ENCODE data around the gene ALPK3. TPM values are rescaled to one million over a fixed set of nuclear protein-coding genes. Genes with fewer than 3 reads are reported as not detected.
A peak's percentile ranks its signal among the peaks of the same experiment; 100 is the strongest.

The ALPK3 gene
- polyA plus RNA-seq, 2 donors, result 1.8 to 10.5 TPM

DNA sequence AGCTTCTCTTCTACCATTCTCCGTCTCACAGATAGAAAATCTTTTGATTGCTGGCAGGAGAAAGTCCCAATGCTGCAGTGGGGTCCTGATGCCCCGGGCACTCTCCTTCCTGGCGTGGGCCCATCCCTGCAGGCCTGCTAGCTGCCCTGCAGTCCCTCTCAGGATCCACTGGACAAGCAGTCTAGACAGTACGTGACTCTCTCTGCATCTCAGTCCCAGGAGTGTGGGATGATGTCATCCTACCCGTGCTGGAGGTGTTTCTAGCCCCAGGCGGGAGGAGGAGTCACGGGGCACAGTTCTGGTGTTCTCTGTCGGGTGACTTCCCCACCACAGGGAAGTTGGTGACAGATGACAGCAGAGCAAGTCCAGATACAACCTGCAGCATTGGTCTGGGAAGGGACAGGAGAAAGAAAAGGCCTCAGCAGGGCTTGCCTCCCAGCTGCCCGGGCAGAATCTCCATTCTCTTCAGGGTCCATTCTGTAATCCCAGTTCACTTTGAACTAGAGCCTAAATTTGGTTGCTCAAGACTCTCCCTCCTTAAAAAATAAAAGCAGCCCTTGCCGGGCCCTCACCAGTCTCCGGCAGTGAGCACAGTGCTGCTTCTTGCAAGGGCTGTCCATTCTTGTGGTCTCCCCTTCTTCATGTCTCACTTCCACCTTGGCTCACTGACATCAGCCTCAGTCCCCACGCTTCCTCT lies 97.9 kb downstream of the ALPK3 start:
- Histone ChIP-seq H3K4me3 (ENCODE audit: low read depth in 1 of 2, low read length in 2 of 2) (no peak overlapping the region), H3K4me1 (ENCODE audit: control insufficient read depth in 2 of 2, insufficient read depth in 2 of 2, low read length in 1 of 2) (peaks cover 3 to 16% of the 10 kb centered on the region in 2 donors), H3K9me3 (ENCODE audit: control insufficient read depth in 2 of 2, insufficient read depth in 1 of 2, low read depth in 1 of 2, low read length in 1 of 2) (no peaks in the 10 kb centered on the region), H3K27ac (ENCODE audit: low read depth in 2 of 2, low read length in 1 of 2) (peak overlapping the region; percentile 18 to 74), H3K27me3 (ENCODE audit: control insufficient read depth in 1 of 2, insufficient read depth in 2 of 2, low read length in 2 of 2) (no peaks in the 10 kb centered on the region), H3K36me3 (ENCODE audit: control insufficient read depth in 2 of 2, insufficient read depth in 2 of 2, low read length in 1 of 2) (no peaks in the 10 kb centered on the region)
- 44 to 59% methylated on average over 12 of the region's 12 CpGs for WGBS, 2 donors

DNA sequence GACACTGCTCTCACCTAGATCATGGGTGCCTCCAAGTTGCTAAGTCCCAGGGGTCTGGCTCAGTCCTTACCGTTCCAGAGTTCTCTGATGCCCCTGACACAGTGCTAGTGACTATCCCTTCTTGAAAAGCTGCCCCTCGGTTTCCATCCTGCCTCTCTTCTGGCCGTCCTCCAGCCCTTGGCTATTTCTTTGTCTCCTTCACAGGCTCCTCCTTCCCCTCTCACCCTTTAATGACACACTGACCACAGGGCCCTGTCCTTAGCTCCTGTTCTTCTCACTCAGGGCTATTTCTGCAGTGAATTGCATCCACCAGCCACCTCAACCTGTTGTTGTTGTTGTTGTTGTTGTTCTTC lies 98.4 kb downstream of the ALPK3 start:
- no peak overlapping the region for H3K4me3 ChIP-seq (ENCODE audit: low read depth in 1 of 2, low read length in 2 of 2)
- H3K27ac ChIP-seq (ENCODE audit: low read depth in 2 of 2, low read length in 1 of 2), result peak overlapping the region; percentile 18 to 74
- H3K36me3 ChIP-seq (ENCODE audit: control insufficient read depth in 2 of 2, insufficient read depth in 2 of 2, low read length in 1 of 2), result no peaks in the 10 kb centered on the region
- 85 to 86% methylated on average over 3 of the region's 3 CpGs for WGBS, 2 donors
- H3K4me1 ChIP-seq (ENCODE audit: control insufficient read depth in 2 of 2, insufficient read depth in 2 of 2, low read length in 1 of 2), result peaks cover 3 to 16% of the 10 kb centered on the region in 2 donors
- H3K27me3 ChIP-seq (ENCODE audit: control insufficient read depth in 1 of 2, insufficient read depth in 2 of 2, low read length in 2 of 2), result no peaks in the 10 kb centered on the region
- H3K9me3 ChIP-seq (ENCODE audit: control insufficient read depth in 2 of 2, insufficient read depth in 1 of 2, low read depth in 1 of 2, low read length in 1 of 2), result no peaks in the 10 kb centered on the region

DNA sequence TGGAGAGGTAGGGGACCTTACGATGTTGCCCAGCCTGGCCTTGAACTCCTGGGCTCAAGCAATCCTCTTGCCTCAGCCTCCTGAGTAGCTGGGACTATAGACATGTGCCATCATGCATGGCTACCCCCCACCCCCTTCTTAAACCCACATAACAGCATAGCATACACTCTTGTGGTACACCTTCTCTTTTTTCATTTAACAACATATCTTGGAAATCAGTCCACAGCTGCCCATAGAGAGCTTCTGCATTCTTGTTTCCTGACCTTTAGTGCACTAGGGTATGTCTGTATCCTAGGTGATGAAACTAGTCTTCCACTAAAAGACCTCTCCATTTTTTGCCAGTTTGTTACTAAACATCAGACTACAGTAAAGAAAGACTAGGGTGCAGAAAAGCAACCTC lies 100.3 kb downstream of the ALPK3 start:
- Histone ChIP-seq H3K27me3 (ENCODE audit: control insufficient read depth in 1 of 2, insufficient read depth in 2 of 2, low read length in 2 of 2) (no peaks in the 10 kb centered on the region), H3K4me1 (ENCODE audit: control insufficient read depth in 2 of 2, insufficient read depth in 2 of 2, low read length in 1 of 2) (peaks cover 0 to 6% of the 10 kb centered on the region in 2 donors), H3K4me3 (ENCODE audit: low read depth in 1 of 2, low read length in 2 of 2) (no peak overlapping the region), H3K27ac (ENCODE audit: low read depth in 2 of 2, low read length in 1 of 2) (no peak overlapping the region), H3K36me3 (ENCODE audit: control insufficient read depth in 2 of 2, insufficient read depth in 2 of 2, low read length in 1 of 2) (no peaks in the 10 kb centered on the region), H3K9me3 (ENCODE audit: control insufficient read depth in 2 of 2, insufficient read depth in 1 of 2, low read depth in 1 of 2, low read length in 1 of 2) (no peaks in the 10 kb centered on the region)
- 91 to 94% methylated on average over 1 of the region's 1 CpG for WGBS, 2 donors

DNA sequence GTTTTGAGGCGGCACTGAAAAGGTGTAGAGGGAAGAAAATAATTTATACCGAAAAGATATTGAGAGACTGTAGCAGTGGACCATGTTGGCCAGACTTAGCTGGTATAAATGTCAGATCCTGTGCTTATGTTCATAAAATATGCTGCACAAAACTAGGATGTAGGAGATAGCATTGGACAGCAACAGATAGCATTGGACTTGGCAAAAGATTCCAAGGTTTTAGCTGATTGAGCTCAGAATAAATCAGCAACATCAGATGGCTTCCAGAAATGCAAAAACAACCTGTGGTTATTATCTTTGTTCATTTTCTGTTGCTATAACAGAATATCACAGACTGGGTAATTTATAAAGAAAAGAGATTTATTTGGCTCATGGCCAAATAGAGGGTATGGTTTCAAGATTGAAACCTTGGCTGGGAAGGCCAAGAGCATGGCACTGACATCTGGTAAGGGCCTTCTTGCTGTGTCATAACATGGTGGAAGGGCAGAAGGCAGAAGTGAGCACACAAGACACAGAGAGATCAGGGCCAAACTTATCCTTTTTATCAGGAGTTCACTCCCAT lies 102.0 kb downstream of the ALPK3 start:
- no peaks in the 10 kb centered on the region for H3K27me3 ChIP-seq (ENCODE audit: control insufficient read depth in 1 of 2, insufficient read depth in 2 of 2, low read length in 2 of 2)
- H3K27ac ChIP-seq (ENCODE audit: low read depth in 2 of 2, low read length in 1 of 2), result no peak overlapping the region
- H3K36me3 ChIP-seq (ENCODE audit: control insufficient read depth in 2 of 2, insufficient read depth in 2 of 2, low read length in 1 of 2), result no peaks in the 10 kb centered on the region
- WGBS, 2 donors, result 94 to 96% methylated on average over 2 of the region's 2 CpGs
- H3K4me1 ChIP-seq (ENCODE audit: control insufficient read depth in 2 of 2, insufficient read depth in 2 of 2, low read length in 1 of 2), result peaks cover 0 to 5% of the 10 kb centered on the region in 2 donors
- H3K9me3 ChIP-seq (ENCODE audit: control insufficient read depth in 2 of 2, insufficient read depth in 1 of 2, low read depth in 1 of 2, low read length in 1 of 2), result no peaks in the 10 kb centered on the region
- H3K4me3 ChIP-seq (ENCODE audit: low read depth in 1 of 2, low read length in 2 of 2), result no peak overlapping the region

DNA sequence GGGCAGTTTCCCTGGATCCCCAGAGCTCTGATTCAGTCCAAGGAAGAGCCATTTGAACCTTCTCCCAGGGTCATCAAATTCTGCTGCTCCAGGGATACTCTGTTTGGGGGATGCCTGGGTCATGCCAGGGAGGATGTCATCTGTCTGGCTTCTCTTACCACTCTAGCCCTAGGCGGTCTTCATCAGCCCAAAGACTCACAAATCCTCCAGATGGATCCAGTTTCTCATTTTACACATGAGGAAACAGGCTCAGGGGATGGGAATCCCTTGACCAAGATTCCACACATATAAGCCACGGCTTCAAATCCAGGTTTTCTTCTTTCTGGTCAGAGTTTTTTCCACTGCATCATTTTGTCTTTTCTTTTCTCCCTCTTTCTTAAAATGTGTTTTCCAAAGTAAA lies 104.0 kb downstream of the ALPK3 start:
- no peaks in the 10 kb centered on the region for H3K9me3 ChIP-seq (ENCODE audit: control insufficient read depth in 2 of 2, insufficient read depth in 1 of 2, low read depth in 1 of 2, low read length in 1 of 2)
- no peaks in the 10 kb centered on the region for H3K36me3 ChIP-seq (ENCODE audit: control insufficient read depth in 2 of 2, insufficient read depth in 2 of 2, low read length in 1 of 2)
- no peak overlapping the region for H3K4me3 ChIP-seq (ENCODE audit: low read depth in 1 of 2, low read length in 2 of 2)
- 84 to 98% methylated on average over 2 of the region's 2 CpGs for WGBS, 2 donors
- no peaks in the 10 kb centered on the region for H3K4me1 ChIP-seq (ENCODE audit: control insufficient read depth in 2 of 2, insufficient read depth in 2 of 2, low read length in 1 of 2)
- no peaks in the 10 kb centered on the region for H3K27me3 ChIP-seq (ENCODE audit: control insufficient read depth in 1 of 2, insufficient read depth in 2 of 2, low read length in 2 of 2)
- H3K27ac ChIP-seq (ENCODE audit: low read depth in 2 of 2, low read length in 1 of 2), result no peak overlapping the region

DNA sequence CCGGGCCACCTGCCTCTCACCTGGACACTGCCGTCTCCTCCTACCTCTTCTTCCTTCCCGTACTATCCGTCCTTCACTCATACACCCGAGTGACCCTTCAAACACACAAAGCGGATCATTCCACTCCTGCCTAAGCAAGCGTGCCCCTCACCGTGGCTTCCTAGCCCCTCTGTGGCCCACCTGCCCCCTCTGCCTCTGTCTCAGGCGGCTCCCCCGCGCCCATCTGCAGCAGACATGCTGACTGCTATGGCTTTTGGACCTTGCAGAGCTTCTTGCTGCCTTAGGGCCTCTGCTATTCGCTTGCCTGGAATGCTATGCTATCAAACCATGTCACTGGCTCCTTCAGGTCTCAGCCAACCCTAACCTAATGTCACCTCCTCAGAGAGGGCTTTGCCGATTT lies 105.4 kb downstream of the ALPK3 start:
- Histone ChIP-seq H3K4me3 (ENCODE audit: low read depth in 1 of 2, low read length in 2 of 2) (no peak overlapping the region), H3K4me1 (ENCODE audit: control insufficient read depth in 2 of 2, insufficient read depth in 2 of 2, low read length in 1 of 2) (no peaks in the 10 kb centered on the region), H3K36me3 (ENCODE audit: control insufficient read depth in 2 of 2, insufficient read depth in 2 of 2, low read length in 1 of 2) (no peaks in the 10 kb centered on the region), H3K9me3 (ENCODE audit: control insufficient read depth in 2 of 2, insufficient read depth in 1 of 2, low read depth in 1 of 2, low read length in 1 of 2) (no peaks in the 10 kb centered on the region), H3K27ac (ENCODE audit: low read depth in 2 of 2, low read length in 1 of 2) (no peak overlapping the region), H3K27me3 (ENCODE audit: control insufficient read depth in 1 of 2, insufficient read depth in 2 of 2, low read length in 2 of 2) (no peaks in the 10 kb centered on the region)
- 93% methylated on average over 13 of the region's 13 CpGs for WGBS, 2 donors

Other genes with a start within 250 kb of the ALPK3 start
- gene ZSCAN2, start 216.3 kb upstream of the ALPK3 start, polyA plus RNA-seq, result under 1 TPM; 0.71 to 0.81 TPM
- gene WDR73, start 163.1 kb upstream of the ALPK3 start, polyA plus RNA-seq, result 10 to 100 TPM; 15.8 to 16.6 TPM
- gene NMB, start 159.2 kb upstream of the ALPK3 start, polyA plus RNA-seq, result 1 to 10 TPM; 1.5 to 5.2 TPM
- gene SEC11A, start 101.2 kb upstream of the ALPK3 start, polyA plus RNA-seq, result 10 to 100 TPM; 67.3 to 74.6 TPM
- gene ZNF592, start 68.8 kb upstream of the ALPK3 start, polyA plus RNA-seq, result 1 to 10 TPM; 4.8 to 6.1 TPM
- gene SLC28A1, start 67.3 kb downstream of the ALPK3 start, polyA plus RNA-seq, result under 1 TPM; 0.02 to 0.08 TPM
- gene PDE8A, start 164.5 kb downstream of the ALPK3 start, polyA plus RNA-seq, result 10 to 100 TPM in 1 of 2 donors, 1 to 10 TPM in 1; 6.6 to 10.1 TPM

Measured in esophagus (tissue), 2 donors.